Measurements from ENCODE around the gene VRK2.
A peak's percentile ranks its signal among the peaks of the same experiment; 100 is the strongest.
"Not testable (repeated sequence)": the region's sequence is repeated elsewhere in the genome, so short reads cannot be mapped to it uniquely, and the experiment has no call there.

VRK2 gene

DNA sequence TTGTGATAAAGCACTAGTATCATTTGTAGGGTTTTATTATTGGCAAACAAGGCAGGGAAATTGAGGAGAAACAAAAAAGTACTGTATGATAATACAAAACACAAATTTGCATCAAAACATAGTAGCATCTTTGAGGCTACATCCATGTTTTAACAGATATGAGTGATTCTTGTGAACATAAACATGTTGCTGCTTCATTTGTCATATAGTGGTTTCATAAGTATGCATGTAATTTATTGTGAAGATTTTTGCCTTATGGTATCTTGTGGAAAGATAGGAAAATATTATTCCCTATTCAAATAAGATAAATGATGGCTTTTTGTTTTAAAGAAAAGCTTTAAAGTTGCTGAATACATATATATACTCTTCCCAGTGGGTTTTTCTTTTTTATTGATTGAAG is 60.3 kb downstream of the VRK2 start:
- DNase-seq = no peak
- POLR2A ChIA-PET = no interaction called here
- Histone ChIP-seq H3K27me3 (replicated peaks in 2 of 5; ENCODE audit: control insufficient read depth in 4 of 5, insufficient read depth in 5 of 5, low read length in 4 of 5) (no peaks in the 10 kb centered on the region), H3K36me3 (ENCODE audit: control insufficient read depth in 4 of 4, insufficient read depth in 4 of 4, low read length in 3 of 4) (peaks cover 6 to 10% (median 7%) of the 10 kb centered on the region in 4 experiments), H3K27ac (ENCODE audit: insufficient read depth in 1 of 2, low read depth in 1 of 2, low read length in 2 of 2, poor library complexity in 1 of 2, severe bottlenecking in 2 of 2) (no peak overlapping the region), H3K9me3 (ENCODE audit: control extremely low read depth in 1 of 5, control insufficient read depth in 4 of 5, insufficient read depth in 2 of 5, low read depth in 1 of 5, low read length in 4 of 5) (no peaks in the 10 kb centered on the region), H3K4me3 (ENCODE audit: control insufficient read depth in 1 of 7, extremely low read depth in 1 of 7, insufficient read depth in 4 of 7, low read depth in 2 of 7, low read length in 6 of 7) (no peak overlapping the region), H3K4me1 (ENCODE audit: control extremely low read depth in 1 of 4, control insufficient read depth in 4 of 4, insufficient read depth in 4 of 4, low read length in 3 of 4) (no peaks in the 10 kb centered on the region)
- CTCF ChIA-PET = no interaction called here

DNA sequence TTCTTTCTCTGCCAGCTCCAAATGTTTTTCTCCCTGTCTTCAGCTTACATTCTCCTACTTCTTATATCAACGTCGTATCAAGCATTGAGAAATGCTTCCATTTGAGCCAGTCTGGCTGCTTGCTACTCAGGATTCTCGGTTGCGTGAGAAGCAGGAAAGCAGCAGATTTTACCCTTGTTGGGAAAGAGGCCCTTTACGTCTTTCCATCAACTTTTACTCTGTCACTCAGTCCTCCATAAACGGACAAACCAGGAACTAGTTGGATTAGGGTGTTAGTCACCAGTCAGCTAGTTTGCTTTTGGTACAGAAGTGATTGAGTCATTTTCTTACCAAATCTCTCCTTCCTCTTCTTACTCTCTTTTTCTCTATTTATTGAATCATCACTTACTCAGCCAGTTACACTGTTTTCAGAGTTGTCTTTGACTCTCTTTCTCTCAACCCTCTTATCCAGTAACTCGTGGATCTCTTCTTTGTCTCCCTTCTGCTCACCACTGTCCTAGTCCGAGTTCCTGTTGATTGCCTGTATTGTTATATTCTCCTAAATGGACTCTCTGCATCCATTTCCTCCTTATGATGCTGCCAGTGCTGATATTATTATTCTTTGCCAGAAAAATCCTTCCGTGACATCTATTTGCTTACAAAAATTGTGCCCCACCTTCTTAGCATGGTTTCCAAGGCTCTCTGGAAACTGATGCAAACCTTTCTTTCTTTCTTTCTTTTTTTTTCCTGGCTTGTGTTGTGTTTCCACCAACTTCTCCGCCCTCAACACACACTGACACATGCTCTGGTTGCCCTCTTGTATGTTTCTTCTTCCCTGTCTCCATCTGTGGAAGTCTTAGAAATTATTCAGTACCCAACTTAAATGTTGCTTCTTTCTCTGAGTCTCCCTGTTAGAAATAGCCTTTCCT is 61.5 kb downstream of the VRK2 start:
- WGBS (ENCODE audit: insufficient coverage) = 95% methylated on average over 9 of the region's 10 CpGs
- POLR2A ChIA-PET = no interaction called here
- no peaks in the 10 kb centered on the region for H3K9me3 ChIP-seq (ENCODE audit: control extremely low read depth in 1 of 5, control insufficient read depth in 4 of 5, insufficient read depth in 2 of 5, low read depth in 1 of 5, low read length in 4 of 5)
- H3K27ac ChIP-seq (ENCODE audit: insufficient read depth in 1 of 2, low read depth in 1 of 2, low read length in 2 of 2, poor library complexity in 1 of 2, severe bottlenecking in 2 of 2) = no peak overlapping the region
- no peak overlapping the region for H3K4me3 ChIP-seq (ENCODE audit: control insufficient read depth in 1 of 7, extremely low read depth in 1 of 7, insufficient read depth in 4 of 7, low read depth in 2 of 7, low read length in 6 of 7)
- CTCF ChIA-PET = no interaction called here
- no peaks in the 10 kb centered on the region for H3K27me3 ChIP-seq (replicated peaks in 2 of 5; ENCODE audit: control insufficient read depth in 4 of 5, insufficient read depth in 5 of 5, low read length in 4 of 5)
- H3K4me1 ChIP-seq (ENCODE audit: control extremely low read depth in 1 of 4, control insufficient read depth in 4 of 4, insufficient read depth in 4 of 4, low read length in 3 of 4) = peaks cover 0 to 7% (median 0%) of the 10 kb centered on the region in 4 experiments
- peak in 2 of 3 donors; percentile 24 to 25 for DNase-seq
- peaks cover 4 to 10% (median 7%) of the 10 kb centered on the region in 4 experiments for H3K36me3 ChIP-seq (ENCODE audit: control insufficient read depth in 4 of 4, insufficient read depth in 4 of 4, low read length in 3 of 4)

DNA sequence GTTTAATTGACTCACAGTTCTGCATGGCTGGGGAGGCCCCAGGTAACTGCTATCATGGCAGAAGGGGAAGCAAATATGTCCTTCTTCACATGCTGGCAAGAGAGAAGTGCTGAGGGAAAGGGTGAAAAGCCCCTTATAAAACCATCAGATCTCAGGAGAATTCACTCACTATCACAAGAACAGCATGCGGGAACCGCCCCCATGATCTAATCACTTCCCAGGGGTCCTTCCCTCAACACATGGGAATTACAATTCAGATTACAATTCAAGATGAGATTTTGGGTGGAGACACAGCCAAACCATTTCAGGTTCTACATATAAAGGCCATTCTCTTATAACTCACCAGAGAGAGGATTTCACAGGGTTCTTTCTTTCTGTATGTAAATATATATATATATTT is 62.9 kb downstream of the VRK2 start:
- ChIA-PET POLR2A (no interaction called here), CTCF (no interaction called here)
- H3K4me3 ChIP-seq (ENCODE audit: control insufficient read depth in 1 of 7, extremely low read depth in 1 of 7, insufficient read depth in 4 of 7, low read depth in 2 of 7, low read length in 6 of 7) = no peak overlapping the region
- no peak overlapping the region for H3K27ac ChIP-seq (ENCODE audit: insufficient read depth in 1 of 2, low read depth in 1 of 2, low read length in 2 of 2, poor library complexity in 1 of 2, severe bottlenecking in 2 of 2)
- no peaks in the 10 kb centered on the region for H3K27me3 ChIP-seq (replicated peaks in 2 of 5; ENCODE audit: control insufficient read depth in 4 of 5, insufficient read depth in 5 of 5, low read length in 4 of 5)
- peaks cover 4 to 10% (median 7%) of the 10 kb centered on the region in 4 experiments for H3K36me3 ChIP-seq (ENCODE audit: control insufficient read depth in 4 of 4, insufficient read depth in 4 of 4, low read length in 3 of 4)
- peaks cover 0 to 7% (median 0%) of the 10 kb centered on the region in 4 experiments for H3K4me1 ChIP-seq (ENCODE audit: control extremely low read depth in 1 of 4, control insufficient read depth in 4 of 4, insufficient read depth in 4 of 4, low read length in 3 of 4)
- DNase-seq = no peak
- no CpG with 5 or more reads among the region's 2 CpGs for WGBS (ENCODE audit: insufficient coverage)
- no peaks in the 10 kb centered on the region for H3K9me3 ChIP-seq (ENCODE audit: control extremely low read depth in 1 of 5, control insufficient read depth in 4 of 5, insufficient read depth in 2 of 5, low read depth in 1 of 5, low read length in 4 of 5)

DNA sequence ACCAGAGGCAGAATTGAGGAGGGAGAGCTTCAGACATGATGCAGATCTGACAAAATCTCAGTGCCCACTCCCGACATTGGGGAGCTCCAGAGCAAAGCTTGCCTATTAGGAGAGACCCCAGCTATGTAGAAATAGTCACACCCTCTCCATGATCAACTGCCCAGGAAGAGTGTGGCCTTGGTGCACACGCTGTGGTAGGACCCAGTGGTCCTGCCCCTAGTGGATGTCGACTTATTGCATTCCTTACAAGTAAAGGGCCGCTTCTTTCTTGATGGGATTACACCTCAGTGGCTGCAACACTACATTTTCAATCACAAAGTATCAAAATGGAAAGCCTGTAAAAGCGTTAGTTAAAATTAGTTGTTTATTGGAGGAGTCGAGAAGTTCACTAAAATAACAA is 64.2 kb downstream of the VRK2 start:
- H3K4me1 ChIP-seq (ENCODE audit: control extremely low read depth in 1 of 4, control insufficient read depth in 4 of 4, insufficient read depth in 4 of 4, low read length in 3 of 4) = peaks cover 0 to 7% (median 0%) of the 10 kb centered on the region in 4 experiments
- CTCF ChIA-PET = no interaction called here
- 100% methylated on average over 1 of the region's 6 CpGs for WGBS (ENCODE audit: insufficient coverage)
- H3K4me3 ChIP-seq (ENCODE audit: control insufficient read depth in 1 of 7, extremely low read depth in 1 of 7, insufficient read depth in 4 of 7, low read depth in 2 of 7, low read length in 6 of 7) = no peak overlapping the region
- H3K27ac ChIP-seq (ENCODE audit: insufficient read depth in 1 of 2, low read depth in 1 of 2, low read length in 2 of 2, poor library complexity in 1 of 2, severe bottlenecking in 2 of 2) = no peak overlapping the region
- POLR2A ChIA-PET = no interaction called here
- DNase-seq = no peak
- H3K27me3 ChIP-seq (replicated peaks in 2 of 5; ENCODE audit: control insufficient read depth in 4 of 5, insufficient read depth in 5 of 5, low read length in 4 of 5) = no peaks in the 10 kb centered on the region
- H3K9me3 ChIP-seq (ENCODE audit: control extremely low read depth in 1 of 5, control insufficient read depth in 4 of 5, insufficient read depth in 2 of 5, low read depth in 1 of 5, low read length in 4 of 5) = no peaks in the 10 kb centered on the region
- peaks cover 4 to 10% (median 7%) of the 10 kb centered on the region in 4 experiments for H3K36me3 ChIP-seq (ENCODE audit: control insufficient read depth in 4 of 4, insufficient read depth in 4 of 4, low read length in 3 of 4)

DNA sequence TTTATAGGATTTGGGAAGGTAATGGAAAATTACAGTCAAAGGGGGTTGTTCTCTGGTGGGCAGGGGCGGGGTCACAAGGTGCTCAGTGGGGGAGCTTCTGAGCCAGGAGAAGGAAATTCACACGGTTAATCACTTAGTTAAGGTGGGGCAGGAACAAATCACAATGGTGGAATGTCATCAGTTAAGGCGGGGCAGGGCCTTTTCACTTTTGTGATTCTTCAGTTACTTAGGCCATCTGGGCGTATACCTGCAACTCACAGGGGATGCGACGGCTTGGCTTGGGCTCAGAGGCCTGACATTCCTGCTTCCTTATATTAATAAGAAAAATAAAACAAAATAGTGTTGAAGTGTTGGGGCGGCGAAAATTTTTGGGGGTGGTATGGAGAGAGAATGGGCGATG is 67.0 kb downstream of the VRK2 start:
- H3K4me1 ChIP-seq (ENCODE audit: control extremely low read depth in 1 of 4, control insufficient read depth in 4 of 4, insufficient read depth in 4 of 4, low read length in 3 of 4); POLR2A ChIA-PET; DNase-seq; H3K27ac ChIP-seq (ENCODE audit: insufficient read depth in 1 of 2, low read depth in 1 of 2, low read length in 2 of 2, poor library complexity in 1 of 2, severe bottlenecking in 2 of 2); H3K9me3 ChIP-seq (ENCODE audit: control extremely low read depth in 1 of 5, control insufficient read depth in 4 of 5, insufficient read depth in 2 of 5, low read depth in 1 of 5, low read length in 4 of 5); CTCF ChIA-PET; H3K4me3 ChIP-seq (ENCODE audit: control insufficient read depth in 1 of 7, extremely low read depth in 1 of 7, insufficient read depth in 4 of 7, low read depth in 2 of 7, low read length in 6 of 7); H3K27me3 ChIP-seq (replicated peaks in 2 of 5; ENCODE audit: control insufficient read depth in 4 of 5, insufficient read depth in 5 of 5, low read length in 4 of 5): not testable (repeated sequence)
- 96% methylated on average over 3 of the region's 9 CpGs for WGBS (ENCODE audit: insufficient coverage)
- peaks cover 0 to 10% (median 5%) of the 10 kb centered on the region in 4 experiments for H3K36me3 ChIP-seq (ENCODE audit: control insufficient read depth in 4 of 4, insufficient read depth in 4 of 4, low read length in 3 of 4)

DNA sequence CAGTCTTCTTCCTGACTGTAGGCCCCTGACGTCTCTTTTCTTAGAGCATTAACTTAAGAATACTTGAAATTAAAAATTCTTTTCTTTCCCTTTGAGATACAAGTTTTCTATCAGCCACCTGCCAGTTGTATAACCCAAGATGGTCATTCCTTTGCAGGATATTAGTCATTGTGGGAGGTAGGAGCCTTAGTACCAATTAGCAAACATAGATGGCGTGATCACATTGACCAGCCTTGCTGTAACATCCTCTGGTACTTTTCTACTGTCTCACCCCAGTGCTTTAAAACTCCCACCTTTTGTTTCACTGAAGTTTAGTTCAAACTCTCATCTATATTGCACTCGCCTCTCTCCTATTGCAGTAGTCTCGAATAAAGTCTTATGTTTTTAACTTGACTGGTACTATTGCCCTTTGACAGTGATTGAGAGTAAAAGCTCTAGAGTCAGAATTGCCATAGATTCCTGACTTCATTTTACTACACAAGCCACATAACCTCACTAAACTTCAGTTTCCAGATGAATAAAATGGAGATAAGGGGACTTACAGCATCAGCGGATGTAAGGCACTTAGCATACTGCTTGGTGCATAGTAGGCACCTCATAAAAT is 74.1 kb downstream of the VRK2 start:
- no peak for DNase-seq
- Histone ChIP-seq H3K4me1 (ENCODE audit: control extremely low read depth in 1 of 4, control insufficient read depth in 4 of 4, insufficient read depth in 4 of 4, low read length in 3 of 4) (no peaks in the 10 kb centered on the region), H3K27ac (ENCODE audit: insufficient read depth in 1 of 2, low read depth in 1 of 2, low read length in 2 of 2, poor library complexity in 1 of 2, severe bottlenecking in 2 of 2) (no peak overlapping the region), H3K9me3 (ENCODE audit: control extremely low read depth in 1 of 5, control insufficient read depth in 4 of 5, insufficient read depth in 2 of 5, low read depth in 1 of 5, low read length in 4 of 5) (peaks cover 0 to 11% (median 0%) of the 10 kb centered on the region in 5 experiments), H3K4me3 (ENCODE audit: control insufficient read depth in 1 of 7, extremely low read depth in 1 of 7, insufficient read depth in 4 of 7, low read depth in 2 of 7, low read length in 6 of 7) (no peak overlapping the region), H3K27me3 (replicated peaks in 2 of 5; ENCODE audit: control insufficient read depth in 4 of 5, insufficient read depth in 5 of 5, low read length in 4 of 5) (no peaks in the 10 kb centered on the region), H3K36me3 (ENCODE audit: control insufficient read depth in 4 of 4, insufficient read depth in 4 of 4, low read length in 3 of 4) (peaks cover 7 to 25% (median 14%) of the 10 kb centered on the region in 4 experiments)
- ChIA-PET CTCF (interaction anchor here (1.0 kb wide), 1 partner anchor 9 kb away, joined by 3 read pairs; no protein-coding TSS in a partner anchor), POLR2A (no interaction called here)
- 90% methylated on average over 2 of the region's 5 CpGs for WGBS (ENCODE audit: insufficient coverage)

DNA sequence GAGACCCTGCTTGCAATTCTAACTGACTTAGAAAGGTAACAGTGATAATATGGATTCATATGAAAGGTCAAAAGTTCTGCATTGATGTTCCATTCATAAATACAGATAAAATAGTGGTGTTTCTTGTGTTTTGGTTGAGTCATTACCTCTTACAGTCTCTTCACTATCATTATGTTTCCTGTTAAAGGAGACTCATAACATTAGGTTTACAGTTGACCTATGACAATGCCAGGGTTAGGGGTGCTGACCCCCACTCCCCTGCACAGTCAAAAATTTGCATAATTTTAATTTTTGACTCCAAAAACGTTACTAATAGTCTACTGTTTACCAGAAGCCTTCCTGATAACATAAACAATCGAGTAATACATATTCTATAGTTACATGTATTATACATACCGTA is 75.4 kb downstream of the VRK2 start:
- POLR2A ChIA-PET = no interaction called here
- Histone ChIP-seq H3K36me3 (ENCODE audit: control insufficient read depth in 4 of 4, insufficient read depth in 4 of 4, low read length in 3 of 4) (peaks cover 7 to 26% (median 14%) of the 10 kb centered on the region in 4 experiments), H3K4me1 (ENCODE audit: control extremely low read depth in 1 of 4, control insufficient read depth in 4 of 4, insufficient read depth in 4 of 4, low read length in 3 of 4) (no peaks in the 10 kb centered on the region), H3K27ac (ENCODE audit: insufficient read depth in 1 of 2, low read depth in 1 of 2, low read length in 2 of 2, poor library complexity in 1 of 2, severe bottlenecking in 2 of 2) (no peak overlapping the region), H3K9me3 (ENCODE audit: control extremely low read depth in 1 of 5, control insufficient read depth in 4 of 5, insufficient read depth in 2 of 5, low read depth in 1 of 5, low read length in 4 of 5) (peaks cover 0 to 11% (median 0%) of the 10 kb centered on the region in 5 experiments), H3K27me3 (replicated peaks in 2 of 5; ENCODE audit: control insufficient read depth in 4 of 5, insufficient read depth in 5 of 5, low read length in 4 of 5) (no peaks in the 10 kb centered on the region), H3K4me3 (ENCODE audit: control insufficient read depth in 1 of 7, extremely low read depth in 1 of 7, insufficient read depth in 4 of 7, low read depth in 2 of 7, low read length in 6 of 7) (no peak overlapping the region)
- CTCF ChIA-PET = no interaction called here
- WGBS (ENCODE audit: insufficient coverage) = no CpG with 5 or more reads among the region's 3 CpGs
- DNase-seq = no peak

Measured in common myeloid progenitor, CD34-positive (primary cell).